GM19193 (cell line): ENCODE results near the gene MCEE.

Source experiments
- POLR2A ChIP-seq: IDR thresholded peaks from 4 replicates; pipeline ENCODE4 v1.6.1; 2011; ENCODE audit not compliant: insufficient read depth, insufficient read length; ENCODE audit errors: extremely low read depth

The MCEE gene

GRCh38 chr2:71129902-71130151 lies 202 bp downstream of the MCEE start:
- no peak for TF ChIP-seq POLR2A

DNA sequence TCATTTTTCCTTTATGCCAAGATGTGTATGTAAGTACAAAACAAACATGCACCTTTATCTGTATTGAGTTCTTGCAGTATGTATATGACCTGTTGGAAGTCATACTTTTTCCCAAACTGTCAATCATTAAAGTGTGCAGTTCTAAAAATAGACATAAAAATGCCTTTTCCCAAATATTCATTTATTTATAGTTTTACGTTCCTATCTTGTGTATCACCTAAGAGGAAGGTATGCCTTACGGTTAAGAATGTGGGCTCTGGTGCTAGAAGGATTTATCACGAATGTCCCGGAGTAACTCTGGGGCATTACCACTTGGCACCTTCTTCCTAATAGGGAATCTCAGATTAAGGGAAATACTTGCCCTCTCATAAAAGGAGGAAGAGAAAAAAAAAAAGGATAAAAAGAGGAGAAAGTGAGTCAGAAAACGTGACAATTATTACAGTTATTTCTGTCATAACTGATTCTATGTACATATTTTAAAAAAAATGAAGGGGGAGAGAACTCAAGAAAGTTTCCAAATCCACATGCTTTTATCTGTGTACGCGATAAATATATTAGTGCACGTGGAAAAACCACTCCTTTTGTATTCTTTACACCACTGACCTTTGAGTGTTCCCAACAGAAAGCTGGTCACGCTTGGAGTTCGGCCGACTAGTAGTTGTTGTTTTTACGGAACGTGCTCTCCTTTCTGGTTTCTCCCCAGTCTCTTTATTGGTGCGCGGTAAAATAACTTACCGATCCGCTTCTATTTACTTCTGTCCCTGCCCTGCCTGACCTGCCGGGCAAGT lies 721 bp downstream of the MCEE start:
- no peak for TF ChIP-seq POLR2A

- no peak for TF ChIP-seq POLR2A
These were observed 3.1 kb downstream of the MCEE start for GRCh38 chr2:71126957-71127356.

GRCh38 chr2:71125506-71126294 lies 4.3 kb downstream of the MCEE start:
- TF ChIP-seq POLR2A: no peak

GRCh38 chr2:71122387-71123298 lies 7.4 kb downstream of the MCEE start:
- TF ChIP-seq POLR2A: no peak

DNA sequence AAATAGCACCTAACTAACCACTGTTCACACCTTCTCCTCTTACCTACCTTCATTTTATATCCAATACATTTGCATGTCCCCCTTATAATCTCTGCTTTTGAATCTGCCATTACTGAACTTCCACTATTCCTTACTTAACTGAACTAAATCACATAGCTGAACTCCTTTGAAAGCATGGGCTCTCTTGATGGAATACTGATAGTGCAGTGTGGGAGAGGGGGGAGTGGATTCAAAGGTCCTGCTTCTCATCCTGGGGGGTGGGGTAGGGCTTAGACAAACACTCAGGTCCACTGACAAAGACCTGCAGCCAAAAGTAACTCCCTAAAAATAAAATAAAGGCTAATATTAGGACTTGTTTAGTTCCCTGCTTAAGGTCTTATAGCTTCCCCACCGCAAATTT lies 8.6 kb downstream of the MCEE start:
- TF ChIP-seq POLR2A: no peak

DNA sequence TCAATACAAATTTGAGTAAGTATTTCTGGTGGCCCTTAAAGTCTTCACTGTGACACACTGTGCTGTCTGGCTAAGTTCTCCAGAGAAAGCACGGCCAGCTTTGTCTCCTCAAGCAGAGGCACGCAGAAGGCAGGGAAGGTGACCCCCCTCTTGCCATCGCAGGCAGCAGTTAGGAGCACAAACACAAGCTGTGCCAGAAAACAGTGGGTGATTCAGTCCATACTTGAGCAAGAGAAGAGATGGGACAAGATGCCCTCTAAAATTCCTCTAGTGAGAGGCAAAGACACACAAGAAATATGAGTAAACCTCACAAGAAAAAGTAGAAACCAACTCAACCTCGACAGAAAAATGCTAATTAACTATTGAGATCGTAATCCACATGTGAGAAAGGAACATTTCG lies 9.8 kb downstream of the MCEE start:
- no peak for TF ChIP-seq POLR2A

- TF ChIP-seq POLR2A: no peak
These were observed 13.0 kb downstream of the MCEE start for GRCh38 chr2:71117063-71117462.

DNA sequence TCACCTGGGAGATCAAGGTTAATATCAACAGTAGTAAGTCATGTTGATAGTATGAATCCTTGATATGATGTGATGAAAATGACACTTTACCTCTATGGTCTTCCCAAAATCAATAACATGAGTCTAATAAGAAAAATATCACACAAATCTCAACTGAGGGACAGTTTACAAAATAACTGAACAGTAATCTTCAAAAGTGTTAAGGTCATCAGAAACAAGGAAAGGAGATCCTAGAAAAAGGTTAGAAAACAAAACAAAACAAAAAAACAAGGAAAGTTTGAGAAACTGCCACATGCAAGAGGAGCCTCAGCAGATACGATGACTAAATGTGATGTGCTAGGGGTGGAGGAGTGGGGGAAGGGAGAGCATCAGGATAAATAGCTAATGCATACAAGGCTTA lies 16.2 kb downstream of the MCEE start:
- no peak for TF ChIP-seq POLR2A

DNA sequence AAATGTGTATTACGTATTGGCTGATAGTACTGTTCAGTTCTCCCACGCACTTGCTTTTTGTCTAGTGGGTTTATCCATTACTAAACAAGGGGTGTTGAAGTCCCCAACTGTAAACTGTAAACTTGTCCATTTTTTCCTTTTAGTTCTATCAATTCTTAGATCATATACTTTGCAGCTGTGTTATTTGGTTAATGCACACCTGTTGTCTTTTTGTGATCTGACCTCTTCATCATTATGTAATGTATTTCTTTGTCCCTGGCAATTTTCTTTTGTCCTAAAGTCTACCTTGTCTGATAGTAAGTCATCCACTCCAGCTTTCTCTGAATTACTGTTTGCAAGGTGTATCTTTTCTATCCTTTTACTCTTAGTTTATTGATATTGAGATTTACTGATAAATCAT lies 21.9 kb downstream of the MCEE start:
- no peak for TF ChIP-seq POLR2A

DNA sequence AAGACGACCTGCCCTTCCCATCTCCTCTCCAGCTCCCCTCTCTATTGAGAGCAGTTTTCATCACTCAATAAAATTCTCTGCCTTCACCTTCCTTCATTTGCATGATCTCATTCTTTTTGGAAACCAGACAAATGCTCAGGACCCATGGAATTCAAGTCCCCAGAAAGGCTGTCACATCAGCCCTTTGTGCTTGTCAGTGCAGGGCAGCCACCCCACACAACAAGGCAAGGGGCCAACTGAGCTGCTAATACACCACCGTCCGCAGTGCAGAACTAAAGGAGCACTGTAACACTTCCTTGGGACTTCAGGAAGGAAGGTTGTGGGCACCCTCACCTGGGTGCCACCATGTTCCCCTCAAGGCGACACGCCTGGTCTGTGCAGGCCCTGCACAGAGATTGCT lies 26.2 kb downstream of the MCEE start:
- TF ChIP-seq POLR2A: no peak

GRCh38 chr2:71102981-71103681 lies 26.9 kb downstream of the MCEE start:
- no peak for TF ChIP-seq POLR2A

- no peak for TF ChIP-seq POLR2A
These were observed 28.4 kb downstream of the MCEE start for GRCh38 chr2:71101656-71102055.

DNA sequence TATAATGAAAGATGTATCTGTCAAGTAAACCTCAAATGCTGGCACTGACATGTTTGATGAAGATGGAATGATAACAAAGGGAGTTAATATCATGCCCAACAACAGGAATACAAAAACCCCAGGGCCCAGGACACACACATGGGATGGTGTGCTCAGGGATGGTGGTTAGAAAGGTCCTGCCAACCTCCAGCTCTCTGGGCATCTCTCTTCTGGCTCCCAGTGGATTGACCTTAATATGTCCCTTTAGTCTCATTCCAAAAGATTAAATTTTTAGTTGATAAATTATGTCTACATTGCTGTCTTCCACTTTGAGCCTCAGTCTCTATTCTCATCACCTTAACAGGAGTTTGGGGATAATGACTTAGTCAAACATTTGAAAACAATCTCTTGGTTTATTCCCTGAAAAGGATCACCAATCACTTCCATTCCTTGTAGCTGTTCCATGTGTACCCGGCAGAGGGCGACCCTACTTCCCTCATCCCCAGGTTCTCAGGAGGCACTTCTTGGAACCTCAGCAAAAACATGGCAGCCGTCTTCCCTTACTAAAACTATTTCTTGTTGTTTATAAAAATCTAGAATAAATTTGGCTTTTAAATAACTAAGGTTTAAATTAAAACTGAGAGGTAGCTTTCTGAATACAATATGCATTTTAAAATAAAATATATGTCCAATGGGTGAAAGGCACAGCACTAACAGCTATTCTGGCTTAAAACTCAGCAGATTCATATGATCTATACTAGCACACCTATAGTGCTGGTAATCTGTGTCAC lies 29.6 kb downstream of the MCEE start:
- TF ChIP-seq POLR2A: no peak
